Upper lobe of right lung (tissue), 1 donor: ENCODE results near the gene JAM3. TPM values are rescaled to one million over a fixed set of nuclear protein-coding genes. Genes with fewer than 3 reads are reported as not detected.

Experiments
- ATAC-seq: fragments of 200-7000 bp; cut with Tn5 transposase; one replicate; pipeline ENCODE4 v1.9.1; 2020; ENCODE audit warnings: mild to moderate bottlenecking, moderate library complexity
- DNase-seq: peaks from one replicate; pipeline ENCODE4 v3.0.0-alpha.2; 2020
- H3K27ac ChIP-seq: fragments of 200-600 bp; one replicate; pipeline ENCODE4 v1.8.0; 2022
- H3K27me3 ChIP-seq: fragments of 200-600 bp; one replicate; pipeline ENCODE4 v1.8.0; 2022; ENCODE audit warnings: mild to moderate bottlenecking
- H3K36me3 ChIP-seq: fragments of 200-600 bp; one replicate; pipeline ENCODE4 v1.8.0; 2022
- H3K4me1 ChIP-seq: fragments of 200-600 bp; one replicate; pipeline ENCODE4 v1.8.0; 2022
- H3K4me3 ChIP-seq: fragments of 200-600 bp; one replicate; pipeline ENCODE4 v1.8.0; 2022; ENCODE audit warnings: mild to moderate bottlenecking
- H3K9me3 ChIP-seq: fragments of 200-600 bp; one replicate; pipeline ENCODE4 v1.8.0; 2022
- intact Hi-C: fragments of 100-400 bp; cut with DNase I; formaldehyde crosslinking; loops from one replicate; pipeline ENCODE4 v1.11.0; 2022
- total RNA-seq: library from RNA; stranded (reverse); fragmentation: NEBNext Ultra II Directional; extraction: Animal tissue kit (Norgen Biotek cat#: 25700); gene quantifications from one replicate; pipeline ENCODE4 v1.2.1, GENCODE V29; 2021
- TF ChIP-seq, protein P1 (sequence below): fragments of 200-600 bp; IDR thresholded peaks from one replicate; pipeline ENCODE4 v1.8.0; 2022; ENCODE audit warnings: antibody characterized with exemption
- donor health status: DM: no; HTN: yes; CAD: no; lungs with severe emphysema.

The JAM3 gene
- total RNA-seq, 1 donor from 2014 or later: 26.9 TPM

- Histone ChIP-seq H3K4me1 (no peaks in the 10 kb centered on the region), H3K27me3 (peaks cover 23% of the 10 kb centered on the region), H3K4me3 (no peak overlapping the region), H3K9me3 (no peaks in the 10 kb centered on the region), H3K36me3 (no peaks in the 10 kb centered on the region), H3K27ac (no peak overlapping the region)
- intact Hi-C loops: no loop called here
- DNase-seq (no peak), ATAC-seq (no peak)
- TF ChIP-seq, protein P1, sequence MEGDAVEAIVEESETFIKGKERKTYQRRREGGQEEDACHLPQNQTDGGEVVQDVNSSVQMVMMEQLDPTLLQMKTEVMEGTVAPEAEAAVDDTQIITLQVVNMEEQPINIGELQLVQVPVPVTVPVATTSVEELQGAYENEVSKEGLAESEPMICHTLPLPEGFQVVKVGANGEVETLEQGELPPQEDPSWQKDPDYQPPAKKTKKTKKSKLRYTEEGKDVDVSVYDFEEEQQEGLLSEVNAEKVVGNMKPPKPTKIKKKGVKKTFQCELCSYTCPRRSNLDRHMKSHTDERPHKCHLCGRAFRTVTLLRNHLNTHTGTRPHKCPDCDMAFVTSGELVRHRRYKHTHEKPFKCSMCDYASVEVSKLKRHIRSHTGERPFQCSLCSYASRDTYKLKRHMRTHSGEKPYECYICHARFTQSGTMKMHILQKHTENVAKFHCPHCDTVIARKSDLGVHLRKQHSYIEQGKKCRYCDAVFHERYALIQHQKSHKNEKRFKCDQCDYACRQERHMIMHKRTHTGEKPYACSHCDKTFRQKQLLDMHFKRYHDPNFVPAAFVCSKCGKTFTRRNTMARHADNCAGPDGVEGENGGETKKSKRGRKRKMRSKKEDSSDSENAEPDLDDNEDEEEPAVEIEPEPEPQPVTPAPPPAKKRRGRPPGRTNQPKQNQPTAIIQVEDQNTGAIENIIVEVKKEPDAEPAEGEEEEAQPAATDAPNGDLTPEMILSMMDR: no peak
Measured at GRCh38 chr11:134024420-134025081, 44.3 kb upstream of the JAM3 start.

DNA sequence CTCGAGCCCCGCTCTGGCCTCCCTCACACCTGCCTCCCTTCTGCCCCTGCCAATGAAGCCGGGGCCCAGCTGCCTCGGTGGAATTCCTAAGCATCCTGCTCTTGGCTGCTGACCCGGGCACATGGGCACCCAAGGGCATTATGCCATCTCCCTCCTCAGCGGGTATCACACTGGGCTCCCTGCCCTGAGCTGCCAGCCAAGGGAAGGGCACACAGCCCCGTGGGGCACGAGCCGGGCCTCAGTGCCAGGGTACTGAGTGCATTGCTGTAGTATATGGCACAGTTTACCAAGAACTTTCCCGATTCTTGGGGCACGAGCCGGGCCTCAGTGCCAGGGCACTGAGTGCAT, 43.8 kb upstream of the JAM3 start:
- ATAC-seq (no peak), DNase-seq (no peak)
- peaks cover 21% of the 10 kb centered on the region for H3K27me3 ChIP-seq
- intact Hi-C loops: no loop called here
- no peak overlapping the region for H3K4me3 ChIP-seq
- H3K36me3 ChIP-seq: no peaks in the 10 kb centered on the region
- no peaks in the 10 kb centered on the region for H3K4me1 ChIP-seq
- no peak overlapping the region for H3K27ac ChIP-seq
- no peaks in the 10 kb centered on the region for H3K9me3 ChIP-seq
- TF ChIP-seq, protein P1: no peak

- no peak overlapping the region for H3K4me3 ChIP-seq
- no peak overlapping the region for H3K27ac ChIP-seq
- no peaks in the 10 kb centered on the region for H3K4me1 ChIP-seq
- H3K9me3 ChIP-seq: no peaks in the 10 kb centered on the region
- intact Hi-C loops: no loop called here
- TF ChIP-seq, protein P1: no peak
- DNase-seq (no peak), ATAC-seq (no peak)
- H3K27me3 ChIP-seq: peaks cover 14% of the 10 kb centered on the region
- no peaks in the 10 kb centered on the region for H3K36me3 ChIP-seq
Measured at GRCh38 chr11:134026655-134027343, 42.1 kb upstream of the JAM3 start.

GRCh38 chr11:134027671-134028070, 41.2 kb upstream of the JAM3 start:
- TF ChIP-seq, protein P1: no peak
- intact Hi-C loops: no loop called here
- no peak for DNase-seq
- no peak for ATAC-seq
- H3K4me3 ChIP-seq: no peak overlapping the region
- H3K36me3 ChIP-seq: no peaks in the 10 kb centered on the region
- no peaks in the 10 kb centered on the region for H3K4me1 ChIP-seq
- H3K27me3 ChIP-seq: peaks cover 14% of the 10 kb centered on the region
- no peak overlapping the region for H3K27ac ChIP-seq
- no peaks in the 10 kb centered on the region for H3K9me3 ChIP-seq

DNA sequence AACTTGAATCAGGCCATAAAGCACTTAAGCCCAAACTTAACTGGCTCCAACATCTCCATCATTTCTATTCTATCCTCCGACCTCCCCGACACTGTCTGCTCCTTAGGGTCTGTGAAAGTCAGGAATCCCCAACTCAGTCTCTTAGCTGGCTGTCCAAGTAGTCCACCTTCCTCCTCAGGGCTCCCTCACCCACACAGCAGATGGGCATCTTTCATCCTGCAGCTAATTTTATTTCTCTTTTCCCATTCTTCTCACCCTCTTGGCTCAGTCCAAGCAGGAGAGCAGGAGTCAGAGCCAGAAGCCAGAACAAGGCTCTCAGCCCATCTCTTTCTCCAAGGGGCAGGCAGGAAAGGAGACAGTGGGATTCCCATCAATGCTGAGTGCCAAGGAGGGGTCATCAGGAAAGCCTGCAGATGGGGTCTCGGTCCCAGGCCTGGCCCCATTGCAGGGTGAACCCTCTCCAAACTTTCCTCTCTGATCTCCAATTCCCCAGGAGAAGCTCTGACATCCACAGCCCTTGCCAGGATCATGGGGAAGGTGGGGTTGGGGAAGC, 40.4 kb upstream of the JAM3 start:
- Histone ChIP-seq H3K36me3 (no peaks in the 10 kb centered on the region), H3K4me1 (peaks cover 6% of the 10 kb centered on the region), H3K27ac (no peak overlapping the region), H3K4me3 (no peak overlapping the region), H3K27me3 (peaks cover 14% of the 10 kb centered on the region), H3K9me3 (no peaks in the 10 kb centered on the region)
- intact Hi-C loops: no loop called here
- no peak for ATAC-seq
- TF ChIP-seq, protein P1: no peak
- no peak for DNase-seq
